ENCODE results near the gene MYO9A. TPM values are rescaled to one million over a fixed set of nuclear protein-coding genes. Genes with fewer than 3 reads are reported as not detected.

Gene MYO9A
- total RNA-seq, 1 donor from 2014 or later = 39.2 TPM

GRCh38 chr15:72139667-72140066 is 21.7 kb upstream of the MYO9A start:
- Mint-ChIP-seq H3K27me3 (ENCODE audit: unreplicated experiment) (no peaks in the 10 kb centered on the region), H3K4me3 (ENCODE audit: unreplicated experiment) (no peak overlapping the region), H3K4me1 (ENCODE audit: unreplicated experiment) (no peaks in the 10 kb centered on the region), H3K27ac (ENCODE audit: unreplicated experiment) (no peak overlapping the region), H3K36me3 (ENCODE audit: low read depth, unreplicated experiment) (no peaks in the 10 kb centered on the region), H3K9me3 (ENCODE audit: unreplicated experiment) (no peaks in the 10 kb centered on the region)
- no peak for DNase-seq (ENCODE audit: low spot score)
- TF ChIP-seq CTCF (IDR thresholded peaks at IDR 0.05; ENCODE audit: unreplicated experiment) = no peak

- Mint-ChIP-seq H3K27ac (ENCODE audit: unreplicated experiment) (no peak overlapping the region), H3K4me3 (ENCODE audit: unreplicated experiment) (no peak overlapping the region), H3K4me1 (ENCODE audit: unreplicated experiment) (no peaks in the 10 kb centered on the region), H3K36me3 (ENCODE audit: low read depth, unreplicated experiment) (no peaks in the 10 kb centered on the region), H3K9me3 (ENCODE audit: unreplicated experiment) (no peaks in the 10 kb centered on the region), H3K27me3 (ENCODE audit: unreplicated experiment) (no peaks in the 10 kb centered on the region)
- no peak for DNase-seq (ENCODE audit: low spot score)
- no peak for TF ChIP-seq CTCF (IDR thresholded peaks at IDR 0.05; ENCODE audit: unreplicated experiment)
Observed at GRCh38 chr15:72136170-72137051, 18.5 kb upstream of the MYO9A start.

- H3K4me3 Mint-ChIP-seq (ENCODE audit: unreplicated experiment) = no peak overlapping the region
- no peaks in the 10 kb centered on the region for H3K27me3 Mint-ChIP-seq (ENCODE audit: unreplicated experiment)
- H3K27ac Mint-ChIP-seq (ENCODE audit: unreplicated experiment) = no peak overlapping the region
- no peak for DNase-seq (ENCODE audit: low spot score)
- TF ChIP-seq CTCF (IDR thresholded peaks at IDR 0.05; ENCODE audit: unreplicated experiment) = no peak
- H3K36me3 Mint-ChIP-seq (ENCODE audit: low read depth, unreplicated experiment) = no peaks in the 10 kb centered on the region
- H3K9me3 Mint-ChIP-seq (ENCODE audit: unreplicated experiment) = no peaks in the 10 kb centered on the region
- H3K4me1 Mint-ChIP-seq (ENCODE audit: unreplicated experiment) = no peaks in the 10 kb centered on the region
Observed at GRCh38 chr15:72135719-72136118, 17.8 kb upstream of the MYO9A start.

GRCh38 chr15:72133211-72133610 is 15.3 kb upstream of the MYO9A start:
- Mint-ChIP-seq H3K27me3 (ENCODE audit: unreplicated experiment) (no peaks in the 10 kb centered on the region), H3K9me3 (ENCODE audit: unreplicated experiment) (no peaks in the 10 kb centered on the region), H3K27ac (ENCODE audit: unreplicated experiment) (no peak overlapping the region), H3K36me3 (ENCODE audit: low read depth, unreplicated experiment) (no peaks in the 10 kb centered on the region), H3K4me3 (ENCODE audit: unreplicated experiment) (no peak overlapping the region), H3K4me1 (ENCODE audit: unreplicated experiment) (no peaks in the 10 kb centered on the region)
- no peak for TF ChIP-seq CTCF (IDR thresholded peaks at IDR 0.05; ENCODE audit: unreplicated experiment)
- DNase-seq (ENCODE audit: low spot score) = no peak

- Mint-ChIP-seq H3K4me1 (ENCODE audit: unreplicated experiment) (no peaks in the 10 kb centered on the region), H3K36me3 (ENCODE audit: low read depth, unreplicated experiment) (no peaks in the 10 kb centered on the region), H3K4me3 (ENCODE audit: unreplicated experiment) (no peak overlapping the region), H3K9me3 (ENCODE audit: unreplicated experiment) (no peaks in the 10 kb centered on the region), H3K27ac (ENCODE audit: unreplicated experiment) (no peak overlapping the region), H3K27me3 (ENCODE audit: unreplicated experiment) (no peaks in the 10 kb centered on the region)
- no peak for TF ChIP-seq CTCF (IDR thresholded peaks at IDR 0.05; ENCODE audit: unreplicated experiment)
- no peak for DNase-seq (ENCODE audit: low spot score)
Observed at GRCh38 chr15:72131922-72132321, 14.0 kb upstream of the MYO9A start.

All from endothelial cell (in vitro differentiated cells).